Osteoblast (primary cell): ENCODE data around the gene SF3B2. TPM values are rescaled to one million over a fixed set of nuclear protein-coding genes. Genes with fewer than 3 reads are reported as not detected.

Experiments
- DNase-seq: peaks from one replicate; pipeline ENCODE4 v3.0.0; 2011; ENCODE audit warnings: low spot score, mixed read lengths; ENCODE audit not compliant: insufficient read length; ENCODE audit errors: missing footprints
- H2AFZ ChIP-seq: 2 replicates; pipeline ENCODE4 v1.6.0; 2011; ENCODE audit warnings: mild to moderate bottlenecking, low read length
- H3K27ac ChIP-seq: 2 replicates; pipeline ENCODE4 v1.5.1; 2011; ENCODE audit warnings: mild to moderate bottlenecking, low read depth, low read length, moderate library complexity
- H3K27me3 ChIP-seq: 2 replicates; pipeline ENCODE4 v1.6.0; 2012; ENCODE audit warnings: mild to moderate bottlenecking, control low read depth, inconsistent platforms, low read length, moderate library complexity; ENCODE audit not compliant: insufficient read depth
- H3K36me3 ChIP-seq: 2 replicates; pipeline ENCODE4 v1.5.1; 2011; ENCODE audit warnings: mild to moderate bottlenecking, low read length, control low read depth, moderate library complexity; ENCODE audit not compliant: insufficient read depth
- H3K4me1 ChIP-seq: 2 replicates; pipeline ENCODE4 v1.5.1; 2011; ENCODE audit warnings: mild to moderate bottlenecking, low read length, control low read depth, moderate library complexity; ENCODE audit not compliant: insufficient read depth
- H3K4me2 ChIP-seq: 2 replicates; pipeline ENCODE4 v1.6.0; 2011; ENCODE audit warnings: mild to moderate bottlenecking, low read length; ENCODE audit not compliant: insufficient read depth
- H3K4me3 ChIP-seq: fragments of 200-600 bp; sonication (generic); 3 replicates; pipeline ENCODE4 v1.5.1; 2012; ENCODE audit warnings: mild to moderate bottlenecking, low read length, inconsistent platforms; ENCODE audit not compliant: insufficient read depth
- H3K79me2 ChIP-seq: 2 replicates; pipeline ENCODE4 v1.6.0; 2012; ENCODE audit warnings: mild to moderate bottlenecking, low read length, control low read depth, inconsistent platforms; ENCODE audit not compliant: insufficient read depth
- H3K9me3 ChIP-seq: 2 replicates; pipeline ENCODE4 v1.5.1; 2011; ENCODE audit warnings: low read depth, low read length, control low read depth
- H4K20me1 ChIP-seq: 2 replicates; pipeline ENCODE4 v1.6.0; 2012; ENCODE audit warnings: mild to moderate bottlenecking, low read length, control low read depth; ENCODE audit not compliant: insufficient read depth
- CTCF ChIP-seq: IDR thresholded peaks from 2 replicates; pipeline ENCODE4 v1.5.1; 2011; ENCODE audit warnings: mild to moderate bottlenecking, low read depth, low read length, moderate library complexity; ENCODE audit errors: extremely low read depth
- total RNA-seq: library from RNA; depleted of rRNA; stranded (reverse); fragments of >200 nt; gene quantifications from 2 replicates; pipeline ENCODE4 v1.2.3, GENCODE V29; 2012

SF3B2 gene
- total RNA-seq, 1 donor = 164 TPM

- Histone ChIP-seq H2AFZ (no peak overlapping the region), H3K9me3 (no peaks in the 10 kb centered on the region), H3K4me2 (no peak overlapping the region), H3K79me2 (peaks cover 73% of the 10 kb centered on the region), H3K4me1 (peaks cover 48% of the 10 kb centered on the region), H4K20me1 (peaks cover 9% of the 10 kb centered on the region), H3K27me3 (no peaks in the 10 kb centered on the region), H3K4me3 (no peak overlapping the region), H3K27ac (no peak overlapping the region), H3K36me3 (no peaks in the 10 kb centered on the region)
- no peak for DNase-seq
- no peak for TF ChIP-seq CTCF
These were observed 64.6 kb downstream of the SF3B2 start for GRCh38 chr11:66116576-66117361.

DNA sequence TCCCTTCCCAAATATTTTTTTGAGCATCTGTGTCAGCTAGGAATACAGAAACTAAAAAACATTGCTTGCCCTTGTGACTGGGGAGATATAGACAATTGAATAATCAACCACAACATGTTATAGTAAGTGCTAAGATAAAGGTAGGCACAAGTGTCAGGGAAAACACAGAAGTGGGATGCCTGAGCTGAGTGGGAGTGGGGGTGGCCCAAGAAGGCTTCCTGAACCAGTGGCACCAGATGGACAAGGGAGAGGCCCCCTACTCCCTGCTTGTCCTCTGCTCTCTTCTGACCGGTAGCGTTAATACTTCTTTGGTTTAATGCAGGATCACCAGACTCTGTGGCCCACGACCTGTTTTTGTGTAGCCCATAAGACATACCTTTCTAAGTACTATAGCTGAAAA, 66.7 kb downstream of the SF3B2 start:
- peaks cover 80% of the 10 kb centered on the region for H3K79me2 ChIP-seq
- no peak overlapping the region for H3K4me3 ChIP-seq
- no peak for TF ChIP-seq CTCF
- peak overlapping the region; percentile 83 for H3K27ac ChIP-seq
- no peak overlapping the region for H2AFZ ChIP-seq
- no peak for DNase-seq
- H3K4me2 ChIP-seq = peak overlapping the region; percentile 70
- H3K36me3 ChIP-seq = no peaks in the 10 kb centered on the region
- H4K20me1 ChIP-seq = peaks cover 9% of the 10 kb centered on the region
- peaks cover 27% of the 10 kb centered on the region for H3K4me1 ChIP-seq
- H3K9me3 ChIP-seq = no peaks in the 10 kb centered on the region
- no peaks in the 10 kb centered on the region for H3K27me3 ChIP-seq

Other genes with a start within 250 kb of the SF3B2 start
- gene SNX32, start 218.4 kb upstream of the SF3B2 start, total RNA-seq = 1.1 and 1.5 TPM in 2 replicates
- gene CFL1, start 194.2 kb upstream of the SF3B2 start, total RNA-seq = 607 and 704 TPM in 2 replicates
- gene MUS81, start 191.9 kb upstream of the SF3B2 start, total RNA-seq = 50.1 and 53.6 TPM in 2 replicates
- 81.6 and 94.8 TPM in 2 replicates for gene EFEMP2, start 179.6 kb upstream of the SF3B2 start, total RNA-seq
- not detected in 2 replicates for gene CTSW, start 172.5 kb upstream of the SF3B2 start, total RNA-seq
- 129 and 151 TPM in 2 replicates for gene FIBP, start 163.9 kb upstream of the SF3B2 start, total RNA-seq
- 42.4 and 47.0 TPM in 2 replicates for gene CCDC85B, start 161.7 kb upstream of the SF3B2 start, total RNA-seq
- gene FOSL1, start 152.0 kb upstream of the SF3B2 start, total RNA-seq = 13.0 and 13.8 TPM in 2 replicates
- gene C11orf68, start 133.3 kb upstream of the SF3B2 start, total RNA-seq = 30.9 and 32.9 TPM in 2 replicates
- 170 and 190 TPM in 2 replicates for gene DRAP1, start 132.9 kb upstream of the SF3B2 start, total RNA-seq
- gene TSGA10IP, start 106.9 kb upstream of the SF3B2 start, total RNA-seq = not detected in 2 replicates
- 22.4 and 25.3 TPM in 2 replicates for gene SART1, start 90.6 kb upstream of the SF3B2 start, total RNA-seq
- gene EIF1AD, start 50.2 kb upstream of the SF3B2 start, total RNA-seq = 28.6 and 31.2 TPM in 2 replicates
- gene BANF1, start 49.9 kb upstream of the SF3B2 start, total RNA-seq = 14.5 and 14.7 TPM in 2 replicates
- 1.8 and 2.9 TPM in 2 replicates for gene CST6, start 40.4 kb upstream of the SF3B2 start, total RNA-seq
- gene CATSPER1, start 25.9 kb upstream of the SF3B2 start, total RNA-seq = not detected in 2 replicates
- gene GAL3ST3, start 3.2 kb upstream of the SF3B2 start, total RNA-seq = not detected in 2 replicates
- 38.0 and 39.8 TPM in 2 replicates for gene PACS1, start 17.9 kb downstream of the SF3B2 start, total RNA-seq
- 21.7 and 33.9 TPM in 2 replicates for gene KLC2, start 205.3 kb downstream of the SF3B2 start, total RNA-seq
- gene RAB1B, start 216.3 kb downstream of the SF3B2 start, total RNA-seq = 75.3 and 75.4 TPM in 2 replicates
- gene CNIH2, start 225.8 kb downstream of the SF3B2 start, total RNA-seq = under 0.01 TPM in 1 of 2 replicates, not detected in the other
- gene YIF1A, start 236.8 kb downstream of the SF3B2 start, total RNA-seq = 165 and 182 TPM in 2 replicates
- 0.29 and 0.36 TPM in 2 replicates for gene TMEM151A, start 239.5 kb downstream of the SF3B2 start, total RNA-seq